ENCODE data around the gene OTUD3.
"Not testable (repeated sequence)": the region's sequence is repeated elsewhere in the genome, so short reads cannot be mapped to it uniquely, and the experiment has no call there.

Gene OTUD3

DNA sequence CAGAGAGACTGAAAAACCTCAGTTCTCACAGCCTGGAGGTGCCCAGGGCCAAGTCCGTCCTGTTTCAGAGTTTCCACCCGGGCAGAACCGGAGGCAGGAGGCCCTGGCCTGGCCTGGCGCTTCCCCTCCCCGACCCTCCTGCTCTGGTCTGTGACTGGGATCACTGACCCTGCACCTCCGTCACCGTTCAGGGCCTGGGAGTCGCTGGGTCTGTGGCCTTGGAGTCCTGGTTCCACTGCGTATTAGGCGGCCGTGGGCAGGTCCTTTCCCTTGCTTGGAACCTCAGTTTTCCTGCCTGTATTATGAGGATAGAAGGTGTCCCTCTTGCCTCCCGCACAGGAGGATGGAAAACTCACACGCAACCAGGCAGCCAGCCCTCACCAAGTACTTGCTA, 41.8 kb downstream of the OTUD3 start:
- DNase-seq (ENCODE audit: low read depth in 1 of 2, low spot score in 1 of 2): no peak
- no peak overlapping the region for H3K27ac ChIP-seq (replicated peaks)
- TF ChIP-seq GABPA (IDR thresholded peaks at IDR 0.05; ENCODE audit: low read depth) (no peak), POLR2AphosphoS5 (IDR thresholded peaks at IDR 0.05; ENCODE audit: low read depth) (no peak), SPI1 (IDR thresholded peaks at IDR 0.05; ENCODE audit: borderline replicate concordance, low read depth) (no peak)
- TF ChIP-seq, protein P1, sequence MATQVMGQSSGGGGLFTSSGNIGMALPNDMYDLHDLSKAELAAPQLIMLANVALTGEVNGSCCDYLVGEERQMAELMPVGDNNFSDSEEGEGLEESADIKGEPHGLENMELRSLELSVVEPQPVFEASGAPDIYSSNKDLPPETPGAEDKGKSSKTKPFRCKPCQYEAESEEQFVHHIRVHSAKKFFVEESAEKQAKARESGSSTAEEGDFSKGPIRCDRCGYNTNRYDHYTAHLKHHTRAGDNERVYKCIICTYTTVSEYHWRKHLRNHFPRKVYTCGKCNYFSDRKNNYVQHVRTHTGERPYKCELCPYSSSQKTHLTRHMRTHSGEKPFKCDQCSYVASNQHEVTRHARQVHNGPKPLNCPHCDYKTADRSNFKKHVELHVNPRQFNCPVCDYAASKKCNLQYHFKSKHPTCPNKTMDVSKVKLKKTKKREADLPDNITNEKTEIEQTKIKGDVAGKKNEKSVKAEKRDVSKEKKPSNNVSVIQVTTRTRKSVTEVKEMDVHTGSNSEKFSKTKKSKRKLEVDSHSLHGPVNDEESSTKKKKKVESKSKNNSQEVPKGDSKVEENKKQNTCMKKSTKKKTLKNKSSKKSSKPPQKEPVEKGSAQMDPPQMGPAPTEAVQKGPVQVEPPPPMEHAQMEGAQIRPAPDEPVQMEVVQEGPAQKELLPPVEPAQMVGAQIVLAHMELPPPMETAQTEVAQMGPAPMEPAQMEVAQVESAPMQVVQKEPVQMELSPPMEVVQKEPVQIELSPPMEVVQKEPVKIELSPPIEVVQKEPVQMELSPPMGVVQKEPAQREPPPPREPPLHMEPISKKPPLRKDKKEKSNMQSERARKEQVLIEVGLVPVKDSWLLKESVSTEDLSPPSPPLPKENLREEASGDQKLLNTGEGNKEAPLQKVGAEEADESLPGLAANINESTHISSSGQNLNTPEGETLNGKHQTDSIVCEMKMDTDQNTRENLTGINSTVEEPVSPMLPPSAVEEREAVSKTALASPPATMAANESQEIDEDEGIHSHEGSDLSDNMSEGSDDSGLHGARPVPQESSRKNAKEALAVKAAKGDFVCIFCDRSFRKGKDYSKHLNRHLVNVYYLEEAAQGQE (IDR thresholded peaks at IDR 0.05; ENCODE audit: insufficient replicate concordance, low read depth): no peak

DNA sequence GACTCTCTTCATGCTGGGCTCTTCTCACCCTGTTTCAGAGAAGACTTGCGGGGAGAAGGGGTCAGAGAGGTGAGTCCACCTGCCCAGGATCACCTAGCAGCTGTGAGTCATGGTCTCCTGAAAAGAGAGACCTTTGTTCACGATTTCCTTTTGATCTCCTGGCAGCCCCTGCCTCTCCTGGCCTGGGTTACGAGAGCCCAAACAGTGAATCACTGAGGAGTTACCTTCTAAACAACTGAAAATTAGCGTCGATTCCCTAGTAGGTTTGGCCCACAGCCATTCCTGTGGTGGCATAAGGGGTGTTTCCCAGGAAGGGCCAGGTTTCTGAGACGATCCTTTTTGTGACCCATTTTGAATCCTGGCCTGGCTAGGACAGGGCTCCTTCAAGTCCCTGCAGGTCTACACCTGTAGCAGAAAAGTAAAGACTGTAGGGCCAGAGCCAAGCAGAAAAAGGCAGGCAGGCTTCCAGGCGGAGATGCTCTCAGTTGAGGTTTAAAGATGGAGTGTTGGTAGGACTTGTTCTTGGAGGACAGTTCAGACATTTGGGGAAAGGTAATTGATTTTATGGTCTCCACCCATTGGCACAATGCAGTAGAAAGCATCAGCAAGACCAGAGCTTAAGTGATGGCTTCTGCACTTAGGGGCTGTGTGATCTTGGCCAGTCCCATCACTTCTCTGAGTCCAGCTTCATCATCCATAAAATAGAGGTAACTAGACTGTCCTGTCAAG, 43.3 kb downstream of the OTUD3 start:
- no peak for TF ChIP-seq GABPA (IDR thresholded peaks at IDR 0.05; ENCODE audit: low read depth)
- TF ChIP-seq POLR2AphosphoS5 (IDR thresholded peaks at IDR 0.05; ENCODE audit: low read depth): no peak
- no peak for TF ChIP-seq CTCF (IDR thresholded peaks at IDR 0.05; ENCODE audit: insufficient read depth, low read length)
- TF ChIP-seq, protein P1 (IDR thresholded peaks at IDR 0.05; ENCODE audit: insufficient replicate concordance, low read depth): no peak
- no peak for TF ChIP-seq SPI1 (IDR thresholded peaks at IDR 0.05; ENCODE audit: borderline replicate concordance, low read depth)
- Histone ChIP-seq H3K4me3 (replicated peaks; ENCODE audit: insufficient read depth, low read length) (no peak overlapping the region), H3K27me3 (ENCODE audit: insufficient read depth, poor library complexity, severe bottlenecking) (no peaks in the 10 kb centered on the region), H3K27ac (replicated peaks) (no peak overlapping the region)
- no peak for DNase-seq (ENCODE audit: low read depth in 1 of 2, low spot score in 1 of 2)

More for the DNA sequence above, 41.8 kb downstream of the OTUD3 start:
- H3K4me3 ChIP-seq (replicated peaks; ENCODE audit: insufficient read depth, low read length): no peak overlapping the region
- no peaks in the 10 kb centered on the region for H3K27me3 ChIP-seq (ENCODE audit: insufficient read depth, poor library complexity, severe bottlenecking)

DNA sequence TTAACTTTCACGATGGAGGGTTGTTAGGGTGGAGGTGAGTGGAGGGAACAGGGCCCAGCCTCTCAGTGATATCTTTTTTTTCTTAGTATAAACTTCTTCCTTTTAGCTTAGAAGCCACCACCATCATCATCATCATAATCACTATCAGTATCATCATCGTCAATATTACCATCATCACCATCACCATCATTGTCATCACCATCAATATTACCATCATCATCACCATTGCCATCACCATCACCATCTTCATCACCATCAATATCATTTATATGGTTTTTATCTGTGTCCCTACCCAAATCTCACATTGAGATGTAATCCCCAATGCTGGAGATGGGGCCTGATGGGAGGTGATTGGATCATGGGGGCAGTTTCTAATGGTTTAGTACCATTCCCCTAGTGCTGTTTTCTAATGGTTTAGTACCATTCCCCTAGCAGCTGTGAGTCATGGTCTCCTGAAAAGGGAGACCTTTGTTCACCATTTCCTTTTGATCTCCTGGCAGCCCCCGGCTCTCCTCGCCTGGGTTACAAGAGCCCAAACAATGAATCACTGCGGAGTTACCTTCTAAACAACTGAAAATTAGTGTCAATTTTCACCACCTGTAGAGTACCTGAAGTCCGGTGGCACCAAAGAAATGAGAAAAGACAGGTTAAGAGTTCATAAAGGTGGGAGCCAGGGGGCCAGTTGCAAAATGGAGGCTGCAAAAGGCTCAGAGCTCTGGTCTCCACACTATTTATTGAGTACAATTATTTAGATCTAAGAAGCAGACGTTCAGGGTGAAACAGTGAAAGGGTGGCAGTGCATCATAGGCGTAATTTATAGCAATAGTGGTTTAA, 44.3 kb downstream of the OTUD3 start:
- TF ChIP-seq SPI1 (IDR thresholded peaks at IDR 0.05; ENCODE audit: borderline replicate concordance, low read depth) (no peak), CTCF (IDR thresholded peaks at IDR 0.05; ENCODE audit: insufficient read depth, low read length) (no peak), GABPA (IDR thresholded peaks at IDR 0.05; ENCODE audit: low read depth) (no peak), POLR2AphosphoS5 (IDR thresholded peaks at IDR 0.05; ENCODE audit: low read depth) (no peak)
- TF ChIP-seq, protein P1 (IDR thresholded peaks at IDR 0.05; ENCODE audit: insufficient replicate concordance, low read depth): no peak
- no peak for DNase-seq (ENCODE audit: low read depth in 1 of 2, low spot score in 1 of 2)
- Histone ChIP-seq H3K27me3 (ENCODE audit: insufficient read depth, poor library complexity, severe bottlenecking) (no peaks in the 10 kb centered on the region), H3K27ac (replicated peaks) (no peak overlapping the region), H3K4me3 (replicated peaks; ENCODE audit: insufficient read depth, low read length) (no peak overlapping the region)

GRCh38 chr1:19927130-19927421, 44.9 kb downstream of the OTUD3 start:
- not testable (repeated sequence) for H3K27ac ChIP-seq (replicated peaks); H3K4me3 ChIP-seq (replicated peaks; ENCODE audit: insufficient read depth, low read length); DNase-seq (ENCODE audit: low read depth in 1 of 2, low spot score in 1 of 2); H3K27me3 ChIP-seq (ENCODE audit: insufficient read depth, poor library complexity, severe bottlenecking)

Measured in HL-60 (cell line).